Osteocyte (in vitro differentiated cells): ENCODE measurements around the gene CHD5. TPM values are rescaled to one million over a fixed set of nuclear protein-coding genes. Genes with fewer than 3 reads are reported as not detected.

Experiments used
- DNase-seq: peaks from one replicate; pipeline ENCODE4 v3.0.0; 2021; ENCODE audit warnings: mixed read lengths; ENCODE audit not compliant: unreplicated experiment; ENCODE audit errors: extremely low spot score
- H3K27ac Mint-ChIP-seq: one replicate; pipeline ENCODE4 v1.8.0; 2021; ENCODE audit warnings: mild to moderate bottlenecking, mixed read lengths; ENCODE audit not compliant: unreplicated experiment
- H3K27me3 Mint-ChIP-seq: one replicate; pipeline ENCODE4 v1.8.0; 2021; ENCODE audit warnings: mixed read lengths; ENCODE audit not compliant: unreplicated experiment
- H3K36me3 Mint-ChIP-seq: one replicate; pipeline ENCODE4 v1.8.0; 2021; ENCODE audit warnings: mixed read lengths; ENCODE audit not compliant: unreplicated experiment
- H3K4me1 Mint-ChIP-seq: one replicate; pipeline ENCODE4 v1.8.0; 2021; ENCODE audit warnings: mixed read lengths; ENCODE audit not compliant: unreplicated experiment
- H3K4me3 Mint-ChIP-seq: one replicate; pipeline ENCODE4 v1.8.0; 2021; ENCODE audit warnings: mild to moderate bottlenecking, moderate library complexity, mixed read lengths; ENCODE audit not compliant: unreplicated experiment
- H3K9me3 Mint-ChIP-seq: one replicate; pipeline ENCODE4 v1.8.0; 2021; ENCODE audit warnings: mixed read lengths; ENCODE audit not compliant: unreplicated experiment
- total RNA-seq: library from RNA; stranded (reverse); gene quantifications from 2 replicates; pipeline ENCODE4 v1.2.1, GENCODE V29; 2021
- TF ChIP-seq, protein P1 (sequence below): fragments of 200-600 bp; sonication (generic); IDR thresholded peaks from 2 replicates; pipeline ENCODE4 v1.5.0; 2021; ENCODE audit warnings: antibody characterized with exemption, mild to moderate bottlenecking, moderate library complexity

CHD5 gene
- total RNA-seq, 1 donor from 2014 or later, result 0.43 TPM

- Mint-ChIP-seq H3K4me1 (no peaks in the 10 kb centered on the region), H3K4me3 (no peak overlapping the region), H3K36me3 (no peaks in the 10 kb centered on the region), H3K9me3 (no peaks in the 10 kb centered on the region), H3K27me3 (no peaks in the 10 kb centered on the region), H3K27ac (no peak overlapping the region)
- TF ChIP-seq, protein P1, sequence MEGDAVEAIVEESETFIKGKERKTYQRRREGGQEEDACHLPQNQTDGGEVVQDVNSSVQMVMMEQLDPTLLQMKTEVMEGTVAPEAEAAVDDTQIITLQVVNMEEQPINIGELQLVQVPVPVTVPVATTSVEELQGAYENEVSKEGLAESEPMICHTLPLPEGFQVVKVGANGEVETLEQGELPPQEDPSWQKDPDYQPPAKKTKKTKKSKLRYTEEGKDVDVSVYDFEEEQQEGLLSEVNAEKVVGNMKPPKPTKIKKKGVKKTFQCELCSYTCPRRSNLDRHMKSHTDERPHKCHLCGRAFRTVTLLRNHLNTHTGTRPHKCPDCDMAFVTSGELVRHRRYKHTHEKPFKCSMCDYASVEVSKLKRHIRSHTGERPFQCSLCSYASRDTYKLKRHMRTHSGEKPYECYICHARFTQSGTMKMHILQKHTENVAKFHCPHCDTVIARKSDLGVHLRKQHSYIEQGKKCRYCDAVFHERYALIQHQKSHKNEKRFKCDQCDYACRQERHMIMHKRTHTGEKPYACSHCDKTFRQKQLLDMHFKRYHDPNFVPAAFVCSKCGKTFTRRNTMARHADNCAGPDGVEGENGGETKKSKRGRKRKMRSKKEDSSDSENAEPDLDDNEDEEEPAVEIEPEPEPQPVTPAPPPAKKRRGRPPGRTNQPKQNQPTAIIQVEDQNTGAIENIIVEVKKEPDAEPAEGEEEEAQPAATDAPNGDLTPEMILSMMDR, result no peak
- DNase-seq, result no peak
Observed at GRCh38 chr1:6097117-6097595, 83.0 kb downstream of the CHD5 start.

DNA sequence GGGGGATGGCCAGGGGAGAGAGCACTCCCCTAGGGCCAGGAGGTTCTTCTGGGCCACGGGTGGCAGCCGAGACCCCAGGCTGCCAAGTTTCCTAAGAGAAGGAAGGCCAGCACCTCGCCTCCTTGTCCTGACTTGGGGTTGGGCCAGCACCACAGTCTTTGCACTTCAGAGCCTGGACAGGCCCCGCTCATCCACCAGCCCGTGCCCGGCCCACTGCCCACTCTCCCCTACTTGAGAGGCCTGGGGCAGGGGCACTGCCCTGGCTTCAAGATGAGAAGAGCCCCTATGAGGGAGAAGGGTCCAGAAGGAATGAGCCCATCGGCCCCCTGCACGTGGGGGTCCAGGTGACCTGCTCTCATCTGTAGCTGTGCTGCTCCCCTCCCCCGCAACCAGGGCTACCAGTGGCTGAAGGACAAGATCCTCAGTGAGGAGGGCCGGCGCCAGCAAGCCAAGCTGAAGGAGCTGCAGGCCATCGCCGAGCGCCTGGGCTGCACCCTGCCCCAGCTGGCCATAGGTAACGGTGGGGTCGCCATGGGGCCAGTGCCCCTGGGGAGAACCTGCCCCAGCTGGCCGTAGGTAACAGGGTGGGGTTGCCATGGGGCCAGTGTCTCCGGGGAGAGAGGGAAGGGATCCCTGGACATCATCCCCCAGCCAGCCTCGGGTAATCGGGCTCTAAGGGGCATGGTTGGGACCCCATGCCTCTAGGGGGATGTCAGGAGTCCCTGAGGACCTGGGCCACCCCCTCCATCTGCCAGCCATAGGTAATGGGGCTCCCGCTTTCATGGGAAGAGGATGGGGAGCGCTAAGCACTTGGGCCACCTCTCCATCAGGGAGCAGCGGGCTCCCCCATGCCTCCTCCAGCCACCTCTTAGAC lies 83.6 kb downstream of the CHD5 start:
- Mint-ChIP-seq H3K4me3 (no peak overlapping the region), H3K27ac (no peak overlapping the region), H3K27me3 (peaks cover 3% of the 10 kb centered on the region), H3K9me3 (no peaks in the 10 kb centered on the region), H3K4me1 (no peaks in the 10 kb centered on the region), H3K36me3 (no peaks in the 10 kb centered on the region)
- no peak for DNase-seq
- TF ChIP-seq, protein P1, result no peak

DNA sequence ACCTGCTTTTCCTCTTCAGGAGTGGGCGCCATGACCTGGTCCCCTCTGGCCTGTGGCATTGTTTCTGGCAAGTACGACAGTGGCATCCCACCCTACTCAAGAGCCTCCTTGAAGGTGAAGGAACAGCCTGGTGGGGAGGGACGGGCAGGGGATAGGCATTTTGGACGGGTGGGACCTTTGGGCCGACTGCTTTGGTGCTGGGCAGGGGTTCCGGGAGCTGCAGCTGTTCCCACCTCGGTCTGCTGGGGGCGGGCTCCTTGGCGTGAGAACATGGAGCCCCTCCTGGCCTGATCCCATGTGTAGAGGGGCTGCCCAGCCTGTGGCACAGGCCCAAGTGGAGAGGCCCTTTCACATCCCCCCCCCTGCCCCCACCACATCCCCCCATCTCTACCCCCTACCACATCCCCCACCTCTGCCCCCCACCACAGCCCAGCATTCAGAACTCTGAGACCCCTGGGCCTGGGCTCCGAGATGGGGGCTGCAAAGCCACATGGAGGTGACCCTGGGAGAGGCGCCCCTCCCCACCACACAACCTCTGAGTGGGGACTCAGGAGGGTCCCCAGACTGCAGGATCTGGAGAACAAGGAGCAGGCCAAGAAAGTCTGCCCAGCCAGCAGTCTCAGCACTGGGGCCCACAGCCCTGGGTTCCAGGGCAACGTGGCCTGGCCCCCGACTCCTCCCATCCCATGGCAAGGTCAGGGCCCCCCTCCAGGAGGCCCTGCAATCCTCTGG lies 84.4 kb downstream of the CHD5 start:
- Mint-ChIP-seq H3K4me3 (no peak overlapping the region), H3K9me3 (no peaks in the 10 kb centered on the region), H3K27ac (no peak overlapping the region)

GRCh38 chr1:6094801-6095505 lies 85.2 kb downstream of the CHD5 start:
- H3K9me3 Mint-ChIP-seq, result no peaks in the 10 kb centered on the region
- H3K27ac Mint-ChIP-seq, result no peak overlapping the region
- TF ChIP-seq, protein P1, result no peak
- no peaks in the 10 kb centered on the region for H3K4me1 Mint-ChIP-seq
- no peak overlapping the region for H3K4me3 Mint-ChIP-seq
- peaks cover 3% of the 10 kb centered on the region for H3K27me3 Mint-ChIP-seq
- H3K36me3 Mint-ChIP-seq, result no peaks in the 10 kb centered on the region
- no peak for DNase-seq

More for the DNA sequence above, 84.4 kb downstream of the CHD5 start:
- Mint-ChIP-seq H3K36me3 (no peaks in the 10 kb centered on the region), H3K4me1 (no peaks in the 10 kb centered on the region), H3K27me3 (peaks cover 3% of the 10 kb centered on the region)
- no peak for DNase-seq
- TF ChIP-seq, protein P1, result no peak
